CD4-positive, alpha-beta T cell (primary cell): Measurements from ENCODE around the gene ARL13A. TPM values are rescaled to one million over a fixed set of nuclear protein-coding genes. Genes with fewer than 3 reads are reported as not detected.

ENCODE experiments used
- ATAC-seq: fragments of 200-7000 bp; cut with Tn5 transposase; one replicate; pipeline ENCODE4 v1.10.0; 2022; ENCODE audit warnings: mild to moderate bottlenecking; ENCODE audit not compliant: poor library complexity
- CTCF ChIA-PET: fragments of 350-600 bp; sonication (Branson Sonifier 250); formaldehyde crosslinking; loops from one replicate; lab custom pipeline; 2021; ENCODE audit warnings: antibody characterized with exemption, inconsistent platforms; lab: Charles Lee
- POLR2A ChIA-PET: fragments of 350-600 bp; sonication (Branson Sonifier 250); formaldehyde crosslinking; loops from one replicate; lab custom pipeline; 2021; ENCODE audit warnings: antibody characterized with exemption, inconsistent platforms; lab: Charles Lee
- DNase-seq, 14 experiments: peaks; one replicate each; pipeline ENCODE4 v3.0.0-alpha.2; 2013 to 2020; ENCODE audit warnings: mixed read lengths in 2 of 14
- H3K27ac ChIP-seq, 2 donors: one replicate each; pipeline versions ENCODE4 v1.5.1 to v1.7.0; 2013; ENCODE audit warnings: low read length in 2 of 2, low read depth in 1 of 2, mild to moderate bottlenecking in 1 of 2
- H3K27me3 ChIP-seq, 2 experiments: 1 replicate in 1 of 2; 2 replicates in 1 of 2; pipeline versions ENCODE4 v1.6.1 to v1.7.0; 2013; ENCODE audit warnings: low read length in 2 of 2, control low read depth in 1 of 2, mild to moderate bottlenecking in 1 of 2, moderate library complexity in 1 of 2; ENCODE audit not compliant: insufficient read depth in 2 of 2, control insufficient read depth in 1 of 2
- H3K36me3 ChIP-seq: one replicate; pipeline ENCODE4 v1.6.1; 2013; ENCODE audit warnings: low read length, control low read depth; ENCODE audit not compliant: insufficient read depth
- H3K4me1 ChIP-seq: one replicate; pipeline ENCODE4 v1.6.1; 2013; ENCODE audit warnings: low read length, control low read depth; ENCODE audit not compliant: insufficient read depth
- H3K4me3 ChIP-seq: one replicate; pipeline ENCODE4 v1.5.1; 2013; ENCODE audit warnings: mild to moderate bottlenecking, low read length, moderate library complexity
- H3K9me3 ChIP-seq, 2 experiments: 1 replicate in 1 of 2; 2 replicates in 1 of 2; pipeline versions ENCODE4 v1.6.1 to v1.7.0; 2013; ENCODE audit warnings: low read length in 2 of 2, mild to moderate bottlenecking in 2 of 2, control low read depth in 1 of 2, moderate library complexity in 1 of 2; ENCODE audit not compliant: control insufficient read depth in 1 of 2, insufficient read depth in 1 of 2
- H3K27ac Mint-ChIP-seq: one replicate; pipeline ENCODE4 v1.8.0; 2020; ENCODE audit warnings: mixed read lengths
- H3K27me3 Mint-ChIP-seq: one replicate; pipeline ENCODE4 v1.8.0; 2021; ENCODE audit warnings: mixed read lengths
- H3K36me3 Mint-ChIP-seq: one replicate; pipeline ENCODE4 v1.8.0; 2021; ENCODE audit warnings: low read depth, mixed read lengths
- H3K4me1 Mint-ChIP-seq: one replicate; pipeline ENCODE4 v1.8.0; 2021; ENCODE audit warnings: low read depth, mixed read lengths
- H3K4me3 Mint-ChIP-seq: one replicate; pipeline ENCODE4 v1.8.0; 2020; ENCODE audit warnings: mild to moderate bottlenecking, mixed read lengths
- H3K9me3 Mint-ChIP-seq: one replicate; pipeline ENCODE4 v1.8.0; 2020; ENCODE audit warnings: mixed read lengths
- CTCF ChIP-seq: fragments of 200-600 bp; IDR thresholded peaks from one replicate; pipeline ENCODE4 v1.8.0; 2022; ENCODE audit warnings: antibody characterized with exemption, mild to moderate bottlenecking
- intact Hi-C, 2 experiments: fragments of 100-400 bp; cut with DNase I in 1 of 2; cut with micrococcal nuclease in 1 of 2; formaldehyde crosslinking; loops; one replicate each; pipeline versions ENCODE4 v1.15.1 to v1.9.0; 2023 to 2025; cut with DNase I, micrococcal nuclease
- total RNA-seq, 174 experiments: library from RNA in 2 of 174; stranded (reverse) in 2 of 174; gene quantifications; one replicate each; pipeline ENCODE4 v1.2.3 and lab custom pipeline; 2021 to 2026

Gene ARL13A
- total RNA-seq, 2 experiments from 2014 or later, result not detected

DNA sequence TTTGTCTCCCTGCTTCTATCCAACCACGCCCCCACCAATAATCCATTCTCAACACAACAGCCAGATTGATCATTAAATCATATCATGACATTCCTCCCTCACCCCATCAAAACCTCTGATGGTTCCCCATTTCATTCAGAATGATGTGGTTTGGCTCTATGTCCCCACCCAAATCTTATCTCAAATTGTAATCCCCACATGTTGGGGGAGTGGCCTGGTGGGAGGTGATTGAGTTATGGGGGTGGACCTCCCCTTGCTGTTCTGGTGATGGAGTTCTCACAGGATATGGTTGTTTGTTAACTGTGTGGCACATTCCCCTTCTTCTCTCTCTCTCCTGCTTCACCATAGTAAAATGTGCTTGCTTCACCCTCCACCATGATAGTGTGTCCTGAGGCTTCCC, 59.1 kb downstream of the ARL13A start:
- Mint-ChIP-seq H3K27me3 (no peaks in the 10 kb centered on the region), H3K4me1 (no peaks in the 10 kb centered on the region), H3K36me3 (peaks cover 49% of the 10 kb centered on the region), H3K9me3 (no peaks in the 10 kb centered on the region), H3K4me3 (no peak overlapping the region), H3K27ac (no peak overlapping the region)
- no peaks in the 10 kb centered on the region for H3K9me3 ChIP-seq
- no peak for ATAC-seq
- DNase-seq, result no peak
- H3K27ac ChIP-seq, result no peak overlapping the region
- ChIA-PET CTCF (no interaction called here), POLR2A (no interaction called here)
- peaks cover 24% of the 10 kb centered on the region for H3K36me3 ChIP-seq
- H3K4me1 ChIP-seq, result no peaks in the 10 kb centered on the region
- no peak for TF ChIP-seq CTCF
- intact Hi-C loops, result no loop called here
- no peak overlapping the region for H3K4me3 ChIP-seq
- H3K27me3 ChIP-seq, result no peaks in the 10 kb centered on the region

GRCh38 chrX:101029665-101030064, 60.2 kb downstream of the ARL13A start:
- Mint-ChIP-seq H3K27me3 (no peaks in the 10 kb centered on the region), H3K27ac (no peak overlapping the region), H3K36me3 (peaks cover 47% of the 10 kb centered on the region), H3K4me1 (no peaks in the 10 kb centered on the region), H3K9me3 (no peaks in the 10 kb centered on the region), H3K4me3 (no peak overlapping the region)
- Histone ChIP-seq H3K27ac (no peak overlapping the region), H3K9me3 (no peaks in the 10 kb centered on the region), H3K27me3 (no peaks in the 10 kb centered on the region), H3K36me3 (peaks cover 21% of the 10 kb centered on the region), H3K4me1 (no peaks in the 10 kb centered on the region), H3K4me3 (no peak overlapping the region)
- ATAC-seq (no peak), DNase-seq (no peak)
- POLR2A ChIA-PET, result no interaction called here
- CTCF ChIA-PET, result no interaction called here
- no peak for TF ChIP-seq CTCF
- intact Hi-C loops, result loop anchor here in 1 of 2 experiments (10.0 kb wide), 1 partner anchor 195 kb away; no protein-coding TSS in a partner anchor

DNA sequence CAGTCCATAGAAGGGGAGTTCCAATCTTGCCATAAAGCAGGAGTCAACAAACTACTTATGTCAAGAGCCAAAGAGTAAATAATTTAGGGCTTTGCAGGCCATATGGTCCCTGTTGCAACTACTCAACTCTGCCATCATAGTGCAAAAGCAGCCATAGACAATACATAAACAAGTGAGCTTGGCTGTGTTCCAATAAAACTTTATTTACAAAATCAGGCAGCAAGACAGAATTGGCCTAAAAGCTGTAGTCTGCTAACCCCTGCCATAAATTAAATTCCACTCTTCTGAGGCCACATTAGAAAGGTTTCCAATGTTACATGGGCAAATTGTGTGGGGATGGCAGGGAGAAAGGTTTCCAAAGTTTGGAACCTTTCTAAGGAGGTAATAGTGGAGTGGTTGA, 67.7 kb downstream of the ARL13A start:
- Mint-ChIP-seq H3K27me3 (no peaks in the 10 kb centered on the region), H3K4me1 (peaks cover 5% of the 10 kb centered on the region), H3K27ac (no peak overlapping the region), H3K4me3 (no peak overlapping the region), H3K9me3 (no peaks in the 10 kb centered on the region), H3K36me3 (peaks cover 45% of the 10 kb centered on the region)
- Histone ChIP-seq H3K27me3 (no peaks in the 10 kb centered on the region), H3K4me3 (no peak overlapping the region), H3K36me3 (peaks cover 39% of the 10 kb centered on the region), H3K27ac (no peak overlapping the region), H3K4me1 (no peaks in the 10 kb centered on the region), H3K9me3 (no peaks in the 10 kb centered on the region)
- intact Hi-C loops, result loop anchor here in 1 of 2 experiments (10.0 kb wide), 1 partner anchor 202 kb away; no protein-coding TSS in a partner anchor
- ChIA-PET CTCF (no interaction called here), POLR2A (no interaction called here)
- ATAC-seq (no peak), DNase-seq (no peak)
- no peak for TF ChIP-seq CTCF
